Mesenteric fat pad (tissue), 1 donor: ENCODE data around the gene LIPT1. TPM values are rescaled to one million over a fixed set of nuclear protein-coding genes. Genes with fewer than 3 reads are reported as not detected.
"Not testable (repeated sequence)": the region's sequence is repeated elsewhere in the genome, so short reads cannot be mapped to it uniquely, and the experiment has no call there.

ENCODE experiments used
- DNase-seq: peaks from one replicate; pipeline ENCODE4 v3.0.0-alpha.2; 2020; ENCODE audit warnings: low spot score
- total RNA-seq: library from RNA; stranded (reverse); fragmentation: NEBNext Ultra II Directional; extraction: Animal tissue kit (Norgen Biotek cat#: 25700); gene quantifications from one replicate; pipeline ENCODE4 v1.2.1, GENCODE V29; 2021
- donor health status: DM: yes; HTN: yes; CAD: no.

Gene LIPT1
- total RNA-seq, 1 donor from 2014 or later, result 7.5 TPM

GRCh38 chr2:99171377-99172140 lies 16.8 kb downstream of the LIPT1 start:
- DNase-seq, result no peak

GRCh38 chr2:99180755-99181623 lies 26.2 kb downstream of the LIPT1 start, which contains the start of the genes MITD1 and MRPL30:
TSS of gene MITD1 (minus strand) at chr2:99181058. CDS start at chr2:99180981, 77 bp downstream.
TSS of gene MRPL30 (plus strand) at chr2:99181184. CDS start at chr2:99186204, 5,020 bp downstream.
- DNase-seq, result peak; percentile 95

- no peak for DNase-seq
Measured at GRCh38 chr2:99181624-99182000, 26.8 kb downstream of the LIPT1 start.

- no peak for DNase-seq
Measured at GRCh38 chr2:99183025-99183424, 28.3 kb downstream of the LIPT1 start.

GRCh38 chr2:99184811-99185210 lies 30.0 kb downstream of the LIPT1 start:
- no peak for DNase-seq

GRCh38 chr2:99187011-99187410 lies 32.2 kb downstream of the LIPT1 start:
- DNase-seq, result no peak

- DNase-seq, result no peak
Measured at GRCh38 chr2:99188357-99188756, 33.6 kb downstream of the LIPT1 start.

- no peak for DNase-seq
Measured at GRCh38 chr2:99190548-99190947, 35.8 kb downstream of the LIPT1 start.

- DNase-seq, result not testable (repeated sequence)
Measured at GRCh38 chr2:99192364-99192763, 37.6 kb downstream of the LIPT1 start.

GRCh38 chr2:99198103-99198841 lies 43.5 kb downstream of the LIPT1 start:
- DNase-seq, result no peak

GRCh38 chr2:99200076-99200800 lies 45.5 kb downstream of the LIPT1 start:
- DNase-seq, result no peak

GRCh38 chr2:99201959-99202678 lies 47.4 kb downstream of the LIPT1 start:
- no peak for DNase-seq

- no peak for DNase-seq
Measured at GRCh38 chr2:99205491-99205890, 50.7 kb downstream of the LIPT1 start.

Other genes with a start within 250 kb of the LIPT1 start
- 7.9 TPM for gene CRACDL, start 218.7 kb upstream of the LIPT1 start, total RNA-seq
- 0.32 TPM for gene C2orf15, start 13.3 kb upstream of the LIPT1 start, total RNA-seq
- 7.7 TPM for gene TSGA10, start within 50 bp of the LIPT1 start, total RNA-seq
- gene MITD1, start 26.1 kb downstream of the LIPT1 start, total RNA-seq, result 18.0 TPM
- gene MRPL30, start 26.2 kb downstream of the LIPT1 start, total RNA-seq, result 21.9 TPM
- not detected for gene LYG2, start 100.7 kb downstream of the LIPT1 start, total RNA-seq
- 1.1 TPM for gene LYG1, start 146.2 kb downstream of the LIPT1 start, total RNA-seq
- 25.1 TPM for gene TXNDC9, start 181.4 kb downstream of the LIPT1 start, total RNA-seq
- 46.1 TPM for gene EIF5B, start 182.4 kb downstream of the LIPT1 start, total RNA-seq